A549 (cell line): ENCODE data around the gene MGLL. TPM values are rescaled to one million over a fixed set of nuclear protein-coding genes. Genes with fewer than 3 reads are reported as not detected.

Experiments
- ATAC-seq, 2 experiments: fragments of 200-7000 bp in 1 of 2; fragments of >200 bp in 1 of 2; cut with Nextera tagmentation in 1 of 2; cut with Tn5 transposase in 1 of 2; 3 replicates each; pipeline versions ENCODE4 v1.8.0 to v1.9.1; 2018 to 2020; ENCODE audit warnings: mild to moderate bottlenecking in 1 of 2, moderate library complexity in 1 of 2
- CTCF ChIA-PET: fragments of 300-600 bp; sonication (Branson Sonifier 250); formaldehyde crosslinking; extraction: SDS; loops from one replicate; lab custom pipeline; 2021; ENCODE audit warnings: antibody characterized with exemption, inconsistent platforms; lab: Yijun Ruan, JAX
- POLR2A ChIA-PET: fragments of 350-600 bp; formaldehyde crosslinking; extraction: SDS; loops from one replicate; lab custom pipeline; 2021; ENCODE audit warnings: antibody characterized with exemption, inconsistent platforms; lab: Yijun Ruan, JAX
- DNase-seq, 2 experiments: peaks; one replicate each; pipeline versions ENCODE4 v3.0.0 to v3.0.0-alpha.2; 2011 to 2016; ENCODE audit warnings: low read depth in 1 of 2, low spot score in 1 of 2
- FAIRE-seq: peaks from 2 replicates; lab custom pipeline; 2011; peaks lifted over from hg19 to GRCh38; lab: Jason Lieb, UNC
- H3K27ac ChIP-seq, 2 experiments: fragments of >200 bp; sonication (Bioruptor Twin); formaldehyde crosslinking; 3 replicates each; pipeline ENCODE4 v1.5.1; 2016 to 2017
- H3K4me1 ChIP-seq: fragments of >200 bp; sonication (Bioruptor Twin); formaldehyde crosslinking; 3 replicates; pipeline ENCODE4 v1.6.1; 2016
- H3K4me2 ChIP-seq: fragments of >200 bp; sonication (Bioruptor Twin); formaldehyde crosslinking; 3 replicates; pipeline ENCODE4 v1.6.1; 2016
- H3K4me3 ChIP-seq: fragments of >200 bp; sonication (Bioruptor Twin); formaldehyde crosslinking; 3 replicates; pipeline ENCODE4 v1.5.1; 2016
- H3K9me3 ChIP-seq: fragments of >200 bp; sonication (Bioruptor Twin); formaldehyde crosslinking; 3 replicates; pipeline ENCODE4 v1.6.1; 2016
- CBX8 ChIP-seq: fragments of 200-600 bp; sonication (generic); IDR thresholded peaks from 2 replicates; pipeline ENCODE4 v1.6.1; 2016
- CEBPB ChIP-seq, 2 experiments: fragments of >200 bp in 1 of 2; sonication (Bioruptor Twin) in 1 of 2; formaldehyde crosslinking in 1 of 2; IDR thresholded peaks; 2 replicates each; pipeline ENCODE4 v1.6.1; 2012 to 2016
- CHD2 ChIP-seq: fragments of 150-350 bp; IDR thresholded peaks from 2 replicates; pipeline ENCODE4 v1.6.1; 2014; ENCODE audit warnings: low read length; ENCODE audit not compliant: partially characterized antibody
- CHD4 ChIP-seq: fragments of 200-600 bp; sonication (generic); IDR thresholded peaks from 2 replicates; pipeline ENCODE4 v1.6.1; 2016; ENCODE audit warnings: antibody characterized with exemption, mild to moderate bottlenecking, borderline replicate concordance
- E2F6 ChIP-seq: IDR thresholded peaks from 2 replicates; pipeline ENCODE4 v1.6.1; 2012; ENCODE audit warnings: low read depth, borderline replicate concordance
- EHF ChIP-seq: fragments of 250-450 bp; sonication (Bioruptor Pico); IDR thresholded peaks from 2 replicates; pipeline ENCODE4 v1.5.0; 2020; ENCODE audit warnings: mild to moderate bottlenecking
- EHMT2 ChIP-seq: fragments of 200-600 bp; sonication (generic); IDR thresholded peaks from 2 replicates; pipeline ENCODE4 v1.6.1; 2016; ENCODE audit warnings: antibody characterized with exemption, low read depth, mild to moderate bottlenecking, moderate library complexity
- ELK1 ChIP-seq: fragments of 150-350 bp; IDR thresholded peaks from 2 replicates; pipeline ENCODE4 v1.6.1; 2014; ENCODE audit warnings: low read depth, mild to moderate bottlenecking, low read length
- EP300 ChIP-seq, 2 experiments: fragments of >200 bp; sonication (Bioruptor Twin); formaldehyde crosslinking; IDR thresholded peaks; 2 replicates in 1 of 2; 3 replicates in 1 of 2; pipeline ENCODE4 v1.6.1; 2016 to 2017
- ESRRA ChIP-seq: fragments of 150-350 bp; IDR thresholded peaks from 2 replicates; pipeline ENCODE4 v1.6.1; 2014; ENCODE audit warnings: mild to moderate bottlenecking, low read length, borderline replicate concordance
- FOSL2 ChIP-seq, 2 experiments: fragments of 450-650 bp in 1 of 2; fragments of >200 bp in 1 of 2; sonication (Bioruptor Twin) in 1 of 2; formaldehyde crosslinking; IDR thresholded peaks; 2 replicates each; pipeline versions ENCODE4 v1.5.0 to v1.6.1; 2016 to 2020; ENCODE audit warnings: mild to moderate bottlenecking in 1 of 2, moderate library complexity in 1 of 2
- GATA3 ChIP-seq: IDR thresholded peaks from 2 replicates; pipeline ENCODE4 v1.6.1; 2012; ENCODE audit warnings: borderline replicate concordance
- HOXB5 ChIP-seq: fragments of 250-450 bp; sonication (Bioruptor Pico); IDR thresholded peaks from 2 replicates; pipeline ENCODE4 v1.5.0; 2020; ENCODE audit warnings: mild to moderate bottlenecking, moderate library complexity
- JUN ChIP-seq, 2 experiments: fragments of >200 bp; sonication (Bioruptor Twin); formaldehyde crosslinking; IDR thresholded peaks; 2 replicates in 1 of 2; 3 replicates in 1 of 2; pipeline ENCODE4 v1.6.1; 2016 to 2017
- JUNB ChIP-seq: fragments of >200 bp; sonication (Bioruptor Twin); formaldehyde crosslinking; IDR thresholded peaks from 2 replicates; pipeline ENCODE4 v1.6.1; 2016
- KDM5A ChIP-seq: fragments of 200-600 bp; sonication (generic); IDR thresholded peaks from 2 replicates; pipeline ENCODE4 v1.6.1; 2016; ENCODE audit warnings: antibody characterized with exemption, mild to moderate bottlenecking
- MAFK ChIP-seq: fragments of 450-650 bp; IDR thresholded peaks from 2 replicates; pipeline ENCODE4 v1.6.1; 2014; ENCODE audit not compliant: partially characterized antibody
- MAX ChIP-seq: IDR thresholded peaks from 2 replicates; pipeline ENCODE4 v1.6.1; 2012
- NFE2L2 ChIP-seq: fragments of 150-350 bp; conservative IDR thresholded peaks from 2 replicates; pipeline ENCODE4 v1.6.1; 2014; ENCODE audit warnings: low read length
- NPAS2 ChIP-seq: fragments of 250-450 bp; sonication (Bioruptor Pico); IDR thresholded peaks from 2 replicates; pipeline ENCODE4 v1.8.0; 2022; ENCODE audit warnings: mild to moderate bottlenecking, moderate library complexity, borderline replicate concordance
- PHF8 ChIP-seq: fragments of 200-600 bp; sonication (generic); IDR thresholded peaks from 2 replicates; pipeline ENCODE4 v1.6.1; 2016; ENCODE audit warnings: low read depth, mild to moderate bottlenecking, antibody characterized with exemption, moderate library complexity, borderline replicate concordance
- RCOR1 ChIP-seq: fragments of 150-350 bp; IDR thresholded peaks from 2 replicates; pipeline ENCODE4 v1.6.1; 2014; ENCODE audit warnings: antibody characterized with exemption, low read length, low read depth
- RNF2 ChIP-seq: fragments of 200-600 bp; sonication (generic); IDR thresholded peaks from 2 replicates; pipeline ENCODE4 v1.6.1; 2016; ENCODE audit warnings: low read depth, mild to moderate bottlenecking, antibody characterized with exemption, moderate library complexity, borderline replicate concordance
- SMC3 ChIP-seq: fragments of >200 bp; sonication (Bioruptor Twin); formaldehyde crosslinking; IDR thresholded peaks from 3 replicates; pipeline ENCODE4 v1.6.1; 2018; ENCODE audit warnings: inconsistent platforms
- TFCP2L1 ChIP-seq: fragments of 250-450 bp; sonication (Bioruptor Pico); IDR thresholded peaks from 2 replicates; pipeline ENCODE4 v1.5.0; 2021; ENCODE audit warnings: mild to moderate bottlenecking
- TP53 ChIP-seq: fragments of 250-450 bp; sonication (Bioruptor Pico); IDR thresholded peaks from 2 replicates; pipeline ENCODE4 v1.5.0; 2021; ENCODE audit warnings: mild to moderate bottlenecking, moderate library complexity
- ZNF302 ChIP-seq: fragments of 250-450 bp; sonication (Bioruptor Pico); IDR thresholded peaks from 2 replicates; pipeline ENCODE4 v1.9.0; 2021; ENCODE audit warnings: inconsistent platforms, mild to moderate bottlenecking, moderate library complexity
- ZSCAN20 ChIP-seq: fragments of 250-450 bp; sonication (Bioruptor Pico); IDR thresholded peaks from 2 replicates; pipeline ENCODE4 v1.8.0; 2022; ENCODE audit warnings: mild to moderate bottlenecking, moderate library complexity
- WGBS: methylation state at CpG from one replicate; pipeline ENCODE4 v1.1.6; 2017; ENCODE audit errors: missing lambda C conversion rate; 5-methylcytosine and 5-hydroxymethylcytosine counted together
- polyA plus RNA-seq, 4 experiments: library from polyadenylated mRNA; depleted of rRNA in 3 of 4; stranded (reverse); fragments of >200 nt; fragmentation: RNase III in 1 of 4; extraction: RNeasy Plus Mini Kit Qiagen cat#74134 plus additional on column Dnase treatment in 1 of 4; gene quantifications; 2 replicates in 3 of 4; 3 replicates in 1 of 4; pipeline ENCODE4 v1.2.3, GENCODE V29; 2011 to 2017
- TF ChIP-seq, protein P1 (sequence below): fragments of >200 bp; sonication (Bioruptor Twin); formaldehyde crosslinking; IDR thresholded peaks from 2 replicates; pipeline ENCODE4 v1.6.1; 2016
- TF ChIP-seq, protein P2 (sequence below): fragments of >200 bp; sonication (Bioruptor Twin); formaldehyde crosslinking; IDR thresholded peaks from 3 replicates; pipeline ENCODE4 v1.6.1; 2016
- TF ChIP-seq, protein P3 (sequence below): fragments of 250-450 bp; sonication (Bioruptor Pico); IDR thresholded peaks from 2 replicates; pipeline ENCODE4 v1.5.0; 2021; ENCODE audit warnings: mild to moderate bottlenecking, moderate library complexity, borderline replicate concordance

Gene MGLL
- polyA plus RNA-seq, 2 of the 4 experiments (the other 2 are of a cell fraction), result 38.5 to 41.5 TPM

DNA sequence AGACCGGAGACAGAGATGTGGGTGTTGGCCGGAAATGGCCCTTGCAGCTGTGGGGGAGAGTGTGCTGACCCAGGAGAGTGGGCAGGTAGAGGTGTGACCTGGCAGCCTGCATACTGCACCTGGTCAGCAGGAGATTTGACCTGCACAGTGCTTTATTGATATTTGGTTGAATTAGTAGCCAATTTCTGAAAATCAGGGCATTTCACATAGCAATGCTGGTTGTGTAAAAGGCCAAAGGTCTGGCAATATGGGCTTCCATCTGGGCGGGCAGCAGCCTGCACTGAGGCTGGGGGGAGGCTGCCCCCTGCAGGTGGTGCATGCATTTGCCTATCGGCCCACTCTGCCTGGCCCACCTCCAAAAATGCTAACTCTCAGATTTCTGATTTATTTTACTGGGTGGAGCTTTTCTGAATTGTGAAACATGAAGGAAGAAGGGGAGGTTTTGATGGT, 9.4 kb upstream of the MGLL start (continued):
- TF ChIP-seq CHD4 (no peak), MAX (no peak), ZSCAN20 (no peak), GATA3 (no peak), NPAS2 (no peak), RNF2 (no peak), MAFK (no peak), HOXB5 (CRISPR knock-in tag) (no peak), CHD2 (no peak), ESRRA (no peak), ZNF302 (CRISPR knock-in tag) (no peak), FOSL2 (IDR thresholded peaks at IDR 0.05) (no peak), FOSL2 (CRISPR knock-in tag; IDR thresholded peaks at IDR 0.05) (no peak)

DNA sequence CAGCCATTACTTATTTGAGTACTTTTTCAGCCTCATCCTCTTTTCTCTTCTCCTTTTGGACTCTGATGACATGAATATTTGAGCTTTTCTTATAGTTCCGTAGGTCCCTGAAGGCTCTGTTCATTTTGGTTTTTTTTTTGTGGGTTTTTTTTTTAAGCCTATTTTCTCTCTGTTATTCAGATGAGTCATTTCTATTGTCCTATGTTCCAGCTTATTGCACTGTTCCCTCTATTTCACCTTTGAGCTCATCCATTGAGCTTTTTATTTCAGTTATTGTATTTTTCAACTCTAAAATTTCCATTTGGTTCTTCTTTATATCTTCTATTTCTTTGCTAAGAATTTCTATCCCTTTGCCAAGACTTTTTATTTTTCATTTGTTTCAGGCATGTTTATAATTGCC, 7.2 kb upstream of the MGLL start:
- Histone ChIP-seq H3K4me1 (0 out of 3 replicates have a peak, but pooled peaks cover 3% of the 10 kb centered on the region), H3K4me3 (no peak overlapping the region)
- 4% methylated on average over 1 of the region's 1 CpG for WGBS
- CTCF ChIA-PET, result no interaction called here
- TF ChIP-seq SMC3 (no peak), CHD2 (no peak), JUN (IDR thresholded peaks at IDR 0.05) (no peak), CBX8 (no peak), CEBPB (IDR thresholded peaks at IDR 0.05) (no peak)
- TF ChIP-seq, all 56 proteins: peak for 0
- no peak for ATAC-seq
- DNase-seq, result no peak
- POLR2A ChIA-PET, result interaction anchor here (0.6 kb wide), 1 partner anchor 38 kb away, joined by 4 read pairs; no protein-coding TSS in a partner anchor
- peaks cover 34% of the 10 kb centered on the region for H3K9me3 ChIP-seq
- FAIRE-seq, result no peak
- no peak overlapping the region for H3K27ac ChIP-seq
- H3K4me2 ChIP-seq, result no peak overlapping the region

- POLR2A ChIA-PET, result no interaction called here
- FAIRE-seq (no peak), ATAC-seq (no peak), DNase-seq (no peak)
- Histone ChIP-seq H3K4me3 (no peak overlapping the region), H3K4me2 (no peak overlapping the region), H3K4me1 (peaks cover 7% of the 10 kb centered on the region; the same call in 1 of the 3 replicates), H3K27ac (no peak overlapping the region), H3K9me3 (peaks cover 34% of the 10 kb centered on the region)
- no peak for TF ChIP-seq CHD4
- TF ChIP-seq TFCP2L1 (CRISPR knock-in tag), result no peak
- no peak for TF ChIP-seq ESRRA
- no peak for TF ChIP-seq EHMT2
- no peak for TF ChIP-seq JUNB
- no peak for TF ChIP-seq TP53 (CRISPR knock-in tag)
- no peak for TF ChIP-seq ELK1
- TF ChIP-seq, protein P1, sequence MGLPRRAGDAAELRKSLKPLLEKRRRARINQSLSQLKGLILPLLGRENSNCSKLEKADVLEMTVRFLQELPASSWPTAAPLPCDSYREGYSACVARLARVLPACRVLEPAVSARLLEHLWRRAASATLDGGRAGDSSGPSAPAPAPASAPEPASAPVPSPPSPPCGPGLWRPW, result no peak
- TF ChIP-seq EP300 (IDR thresholded peaks at IDR 0.05), result no peak
- no peak for TF ChIP-seq RCOR1
- TF ChIP-seq EHF (CRISPR knock-in tag), result no peak
- no peak for TF ChIP-seq PHF8
- TF ChIP-seq, protein P2, sequence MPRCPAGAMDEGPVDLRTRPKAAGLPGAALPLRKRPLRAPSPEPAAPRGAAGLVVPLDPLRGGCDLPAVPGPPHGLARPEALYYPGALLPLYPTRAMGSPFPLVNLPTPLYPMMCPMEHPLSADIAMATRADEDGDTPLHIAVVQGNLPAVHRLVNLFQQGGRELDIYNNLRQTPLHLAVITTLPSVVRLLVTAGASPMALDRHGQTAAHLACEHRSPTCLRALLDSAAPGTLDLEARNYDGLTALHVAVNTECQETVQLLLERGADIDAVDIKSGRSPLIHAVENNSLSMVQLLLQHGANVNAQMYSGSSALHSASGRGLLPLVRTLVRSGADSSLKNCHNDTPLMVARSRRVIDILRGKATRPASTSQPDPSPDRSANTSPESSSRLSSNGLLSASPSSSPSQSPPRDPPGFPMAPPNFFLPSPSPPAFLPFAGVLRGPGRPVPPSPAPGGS, result no peak
- TF ChIP-seq SMC3, result no peak
- TF ChIP-seq KDM5A, result no peak
- TF ChIP-seq NFE2L2, result no peak
- no peak for TF ChIP-seq E2F6
- TF ChIP-seq, protein P3, sequence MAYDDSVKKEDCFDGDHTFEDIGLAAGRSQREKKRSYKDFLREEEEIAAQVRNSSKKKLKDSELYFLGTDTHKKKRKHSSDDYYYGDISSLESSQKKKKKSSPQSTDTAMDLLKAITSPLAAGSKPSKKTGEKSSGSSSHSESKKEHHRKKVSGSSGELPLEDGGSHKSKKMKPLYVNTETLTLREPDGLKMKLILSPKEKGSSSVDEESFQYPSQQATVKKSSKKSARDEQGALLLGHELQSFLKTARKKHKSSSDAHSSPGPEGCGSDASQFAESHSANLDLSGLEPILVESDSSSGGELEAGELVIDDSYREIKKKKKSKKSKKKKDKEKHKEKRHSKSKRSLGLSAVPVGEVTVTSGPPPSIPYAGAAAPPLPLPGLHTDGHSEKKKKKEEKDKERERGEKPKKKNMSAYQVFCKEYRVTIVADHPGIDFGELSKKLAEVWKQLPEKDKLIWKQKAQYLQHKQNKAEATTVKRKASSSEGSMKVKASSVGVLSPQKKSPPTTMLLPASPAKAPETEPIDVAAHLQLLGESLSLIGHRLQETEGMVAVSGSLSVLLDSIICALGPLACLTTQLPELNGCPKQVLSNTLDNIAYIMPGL (CRISPR knock-in tag), result no peak
- WGBS, result 50% methylated on average over 2 of the region's 2 CpGs
- CTCF ChIA-PET, result no interaction called here
These were observed 5.5 kb upstream of the MGLL start for GRCh38 chr3:127827808-127828207.
